Kidney tubule cell (primary cell): ENCODE measurements around the gene PEX16.
A peak's percentile ranks its signal among the peaks of the same experiment; 100 is the strongest.

Experiments used
- DNase-seq: peaks from one replicate; pipeline ENCODE4 v3.0.0-alpha.2; 2018; ENCODE audit warnings: low spot score

The PEX16 gene

DNA sequence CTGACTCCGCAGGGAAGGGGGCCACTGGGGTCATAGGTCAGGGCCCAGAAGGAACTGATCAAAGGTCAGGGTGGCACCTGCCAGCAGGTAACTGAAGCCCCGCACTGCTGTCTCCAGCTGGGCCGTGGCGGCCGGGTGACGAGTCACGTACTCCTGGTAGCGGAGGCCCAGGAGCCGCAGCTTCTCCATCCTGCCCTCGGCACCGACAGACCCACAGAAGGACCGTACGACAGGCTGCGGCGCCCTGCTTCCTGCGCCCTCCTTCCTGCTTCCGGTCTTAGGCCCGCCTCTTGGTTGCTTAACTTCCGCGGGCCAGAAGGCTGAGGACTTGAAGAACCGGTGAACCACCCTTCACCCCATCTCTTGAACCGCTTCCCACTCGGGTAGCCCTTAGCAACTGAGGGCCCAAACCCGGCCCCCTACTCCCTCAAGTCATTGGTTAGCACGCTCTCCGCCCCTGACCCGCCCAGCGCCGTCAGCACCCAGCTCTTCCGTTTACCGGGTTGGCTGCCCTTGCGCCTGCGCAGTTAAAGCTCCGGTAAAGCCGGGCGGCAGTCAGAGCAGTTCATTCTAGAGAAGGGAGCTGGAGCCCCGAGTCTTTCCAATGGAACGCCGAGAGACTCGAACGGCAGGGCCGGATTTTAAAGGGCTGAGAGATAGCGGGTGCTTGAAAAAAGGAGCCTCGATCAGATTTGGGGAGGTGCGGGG is at the start of gene PEX16:
Gene PEX16, minus strand, starts transcription at position 255 of the 708 bp plus-strand sequence. Its CDS starts 66 bp downstream, at position 189.
- DNase-seq = peak; percentile 99

GRCh38 chr11:45964911-45965389 is 47.3 kb upstream of the PEX16 start:
- peak; percentile 77 for DNase-seq

- no peak for DNase-seq
Measured at GRCh38 chr11:45961751-45962240, 44.1 kb upstream of the PEX16 start.

GRCh38 chr11:45960387-45961095 is 42.9 kb upstream of the PEX16 start:
- no peak for DNase-seq

GRCh38 chr11:45959851-45960250 is 42.2 kb upstream of the PEX16 start:
- no peak for DNase-seq

GRCh38 chr11:45949992-45950407 is 32.3 kb upstream of the PEX16 start:
- no peak for DNase-seq

DNA sequence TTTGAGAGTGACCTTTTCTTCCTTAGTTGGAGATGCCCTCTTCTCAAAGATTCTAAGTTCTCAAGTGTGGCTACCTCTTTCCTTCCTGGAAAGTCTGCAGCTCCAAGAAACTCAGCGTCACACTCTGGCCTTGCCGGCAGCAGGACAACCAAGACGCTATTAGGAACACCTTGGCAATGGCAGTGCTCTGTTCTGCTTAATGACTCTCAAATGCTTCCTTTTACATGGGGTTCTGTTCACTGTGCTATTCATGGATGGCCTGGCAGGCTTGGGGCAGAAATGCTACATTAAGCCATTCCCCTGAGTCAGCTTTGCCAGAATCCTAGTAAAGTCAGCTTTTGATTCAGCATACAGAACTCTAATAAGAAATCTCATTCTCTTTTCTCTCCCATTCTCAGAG is 30.7 kb upstream of the PEX16 start:
- DNase-seq = peak; percentile 36

DNA sequence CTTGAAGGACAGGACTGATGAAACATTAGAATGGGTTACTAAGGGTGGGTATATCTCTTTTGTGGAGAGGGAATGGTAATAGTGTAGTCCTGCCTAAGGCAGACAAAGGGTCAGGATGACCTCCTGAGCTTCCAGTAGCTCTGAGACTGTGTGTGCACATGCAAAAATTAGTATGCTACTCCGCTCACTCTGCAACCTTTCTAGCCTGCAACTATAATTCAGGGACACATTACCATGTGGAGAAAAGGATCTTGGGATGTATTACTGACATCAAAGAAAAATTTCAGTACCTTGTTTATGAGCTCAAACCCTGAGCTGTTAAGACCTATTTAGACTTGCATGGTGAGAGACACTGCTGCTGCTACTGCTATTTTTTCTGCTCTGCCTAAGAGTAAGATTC is 30.2 kb upstream of the PEX16 start:
- DNase-seq = no peak

DNA sequence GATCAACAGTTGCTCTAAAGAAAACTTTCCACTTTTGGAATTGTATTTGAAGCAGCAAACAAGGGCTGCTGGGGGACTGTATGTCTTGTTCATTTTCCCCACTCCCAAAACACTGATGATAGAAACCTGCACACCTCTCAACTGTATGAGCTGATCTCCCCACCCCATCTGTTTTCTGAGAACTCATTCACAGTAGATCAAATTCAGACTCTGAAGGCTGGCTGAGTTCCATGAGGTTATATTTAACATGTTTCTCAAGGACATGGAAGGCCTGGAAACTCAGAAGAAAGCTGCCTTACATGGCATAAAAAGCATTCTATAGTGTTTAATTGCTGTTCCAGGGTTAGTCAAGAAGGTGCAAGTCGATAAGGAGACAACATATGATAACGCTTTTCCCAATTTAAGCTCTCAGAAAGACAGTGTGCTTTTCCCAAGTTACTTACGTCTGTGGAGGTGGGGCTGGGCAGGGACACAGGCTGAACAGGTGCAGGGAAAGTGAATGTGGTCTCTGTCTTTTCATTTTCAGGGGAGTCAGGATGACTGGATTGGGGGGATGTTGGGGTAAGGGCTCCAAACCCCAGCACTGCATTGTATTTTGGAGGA is 27.8 kb upstream of the PEX16 start:
- no peak for DNase-seq

DNA sequence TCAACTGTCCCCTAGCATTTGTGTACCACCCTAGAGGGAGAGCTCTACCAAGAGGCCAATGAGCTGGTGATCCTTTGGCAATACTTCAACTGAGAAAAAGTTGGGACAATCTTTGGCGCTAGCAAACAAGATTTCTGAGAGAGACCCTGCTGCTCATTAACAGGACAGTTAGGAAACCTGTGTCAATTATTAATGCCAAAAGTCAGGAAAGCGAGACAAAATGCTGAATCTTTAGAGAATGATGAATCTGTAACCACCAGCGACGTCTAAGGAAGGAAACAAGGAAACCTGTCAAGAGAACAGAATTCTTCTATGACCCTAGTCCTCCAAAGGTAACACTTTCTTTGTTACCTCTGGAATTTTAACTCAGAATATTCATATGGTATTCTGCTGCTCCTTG is 24.7 kb upstream of the PEX16 start:
- DNase-seq = peak; percentile 77

GRCh38 chr11:45941285-45941684 is 23.6 kb upstream of the PEX16 start:
- DNase-seq = no peak

- peak; percentile 19 for DNase-seq
Measured at GRCh38 chr11:45939836-45940235, 22.2 kb upstream of the PEX16 start.

- no peak for DNase-seq
Measured at GRCh38 chr11:45937916-45938315, 20.2 kb upstream of the PEX16 start.

DNA sequence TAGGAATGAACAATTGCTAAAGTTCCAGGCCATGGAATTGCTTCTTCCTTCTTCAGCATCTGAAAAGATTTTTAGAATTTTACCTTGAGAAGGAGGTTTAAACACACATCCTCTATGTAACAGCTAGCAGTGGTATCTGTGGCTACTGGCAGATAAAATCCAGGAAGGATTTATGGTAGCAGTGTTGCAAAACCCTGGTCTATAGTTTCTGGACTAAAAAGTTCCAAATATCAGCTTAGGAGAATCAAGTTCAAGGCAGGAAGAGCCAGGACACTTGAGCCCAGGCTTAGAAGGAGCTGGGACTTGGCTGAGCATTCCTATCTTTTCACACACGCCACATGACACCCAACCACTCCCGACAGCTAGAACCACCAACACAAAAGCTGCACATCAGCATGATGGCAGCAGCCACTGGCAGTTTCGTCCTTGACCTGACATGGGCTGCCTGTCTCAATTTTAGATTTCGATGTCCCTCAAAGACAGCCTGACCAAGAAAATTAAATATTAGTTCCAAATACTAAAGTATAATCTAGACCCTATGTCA is 18.9 kb upstream of the PEX16 start:
- no peak for DNase-seq

DNA sequence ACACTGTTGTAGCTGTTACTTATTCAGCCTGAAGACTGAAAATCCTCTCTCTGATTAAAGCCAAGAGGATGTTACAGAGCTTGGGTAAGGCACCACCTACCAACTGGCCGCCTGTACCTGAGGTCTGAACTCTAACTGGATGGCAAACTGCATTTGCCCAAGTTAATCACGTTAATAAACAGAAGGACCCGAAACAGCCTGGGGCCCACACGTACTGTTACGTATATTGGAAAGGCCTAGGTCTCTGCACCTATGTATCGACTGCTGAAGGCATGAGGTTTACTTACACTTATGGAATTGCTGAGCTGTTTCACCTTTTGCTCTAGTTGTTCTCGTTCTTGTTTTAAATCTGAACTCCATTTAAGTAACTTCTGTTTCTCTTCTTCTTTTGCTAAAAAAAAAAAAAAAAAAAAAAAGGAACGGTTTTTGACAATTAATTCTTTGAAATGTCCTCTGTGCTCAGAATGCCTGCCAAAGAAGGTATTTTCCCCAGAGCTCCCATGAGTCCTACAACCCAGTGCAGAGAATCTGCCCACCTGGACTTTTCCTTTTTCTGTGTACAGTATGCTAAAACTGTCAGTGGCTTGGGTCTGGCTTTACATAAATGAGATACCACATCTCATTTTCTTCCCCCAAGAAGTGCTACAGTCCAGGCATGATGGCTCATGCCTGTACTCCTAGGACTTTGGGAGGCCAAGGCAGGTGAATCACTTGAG is 17.8 kb upstream of the PEX16 start:
- DNase-seq = no peak

DNA sequence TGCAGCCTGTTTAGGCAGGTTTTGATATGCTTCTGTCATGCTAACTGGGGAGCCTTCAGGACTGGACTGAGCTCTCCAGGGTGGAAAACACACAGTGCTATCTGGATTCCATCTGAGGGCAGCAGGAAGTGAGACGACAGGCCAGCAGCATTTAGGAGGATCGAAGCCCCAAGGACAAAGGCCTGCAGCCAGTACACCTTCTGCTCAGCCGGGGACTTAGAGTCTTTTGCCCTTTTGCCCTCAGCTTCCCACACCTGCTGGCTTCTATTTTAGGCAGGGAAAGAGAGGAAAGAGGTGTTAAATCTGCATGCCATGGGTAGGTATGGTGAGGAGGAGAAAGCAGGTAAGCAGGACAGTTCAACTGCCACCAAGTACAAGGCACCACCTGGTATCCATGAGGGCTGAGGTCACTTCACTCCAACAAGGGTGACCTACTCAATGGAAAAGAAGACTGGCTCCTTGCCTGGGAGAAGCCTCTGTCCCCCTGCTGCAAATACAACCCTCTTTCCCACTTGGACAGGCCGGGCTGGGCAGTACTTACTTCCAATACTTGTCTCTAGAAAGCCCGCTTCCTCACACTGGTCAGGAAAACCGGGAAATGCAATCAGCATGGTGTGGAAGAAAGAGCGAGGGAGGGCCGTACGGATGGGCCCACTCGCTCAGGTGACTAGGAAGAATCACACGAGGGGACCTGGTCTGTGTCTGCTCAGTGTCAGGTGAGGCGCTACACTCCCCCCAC is 17.1 kb upstream of the PEX16 start:
- no peak for DNase-seq

DNA sequence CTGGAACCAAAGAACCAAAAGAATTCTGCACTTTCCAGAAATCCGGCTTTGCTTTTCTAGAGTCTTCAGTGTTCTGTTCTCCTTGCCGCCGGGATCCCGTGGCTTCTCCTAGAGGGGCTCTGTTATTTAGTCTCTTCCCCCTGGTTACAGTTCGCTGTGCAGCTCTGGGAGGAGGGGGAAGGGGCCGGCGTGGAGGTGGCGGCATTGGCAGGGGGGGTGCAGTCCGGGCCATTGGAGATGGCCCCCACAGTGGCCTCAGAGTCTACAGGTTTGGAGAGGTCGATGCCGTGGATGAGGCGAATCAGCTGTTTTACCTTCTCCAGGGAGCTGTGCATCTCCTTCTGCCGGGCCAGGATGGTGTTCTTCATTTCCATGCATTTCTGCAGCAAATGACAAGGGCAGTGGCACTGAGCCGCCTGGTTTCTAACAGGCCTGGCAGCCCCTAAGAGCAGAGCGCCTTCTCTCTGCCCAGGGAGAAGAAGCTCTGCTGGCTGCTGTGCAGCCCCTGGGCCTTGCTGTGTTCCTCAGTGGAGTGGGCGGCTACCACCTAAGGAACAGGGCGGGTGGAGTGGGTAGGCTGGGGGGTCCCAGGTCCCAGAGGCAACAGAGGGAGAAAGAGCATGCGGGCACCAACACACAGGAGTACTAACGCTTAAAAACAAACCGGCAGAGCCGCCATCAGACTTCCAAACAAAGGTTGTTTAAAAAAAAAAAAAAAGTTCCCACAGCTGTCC is 16.3 kb upstream of the PEX16 start:
- DNase-seq = no peak

DNA sequence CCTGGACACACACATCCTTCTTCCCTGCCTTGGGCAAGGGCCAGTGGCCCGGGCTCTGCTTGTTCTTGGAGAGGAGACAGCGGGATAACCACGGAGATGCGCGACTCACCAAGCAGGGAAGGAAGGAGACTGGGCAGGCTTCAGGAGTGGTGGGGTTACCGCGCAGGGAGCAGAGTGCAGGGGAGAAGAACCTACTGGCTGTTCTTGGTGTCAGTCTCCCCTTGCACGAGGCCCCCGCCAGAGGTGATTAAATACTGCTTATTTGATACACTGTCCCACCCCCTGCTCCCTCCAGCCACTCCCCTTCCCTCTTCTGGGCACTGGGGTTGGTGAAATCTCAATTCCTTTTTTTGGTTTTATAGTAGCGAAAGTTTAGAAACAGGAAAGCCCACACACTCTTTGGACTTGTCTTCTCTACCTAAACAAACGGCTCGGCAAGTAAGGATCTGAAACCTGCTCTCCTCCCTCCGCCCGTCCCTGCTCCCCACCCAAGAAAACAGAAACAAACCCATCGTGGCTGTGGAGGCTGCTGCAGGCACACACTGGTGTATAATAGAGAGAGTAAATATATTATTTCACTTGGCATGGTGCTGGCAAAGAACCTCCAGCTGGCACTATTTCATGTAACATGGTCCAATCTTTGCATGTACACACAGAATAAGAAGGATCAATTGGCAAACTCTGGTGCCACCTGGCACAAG is 15.6 kb upstream of the PEX16 start:
- peak; percentile 60 for DNase-seq

DNA sequence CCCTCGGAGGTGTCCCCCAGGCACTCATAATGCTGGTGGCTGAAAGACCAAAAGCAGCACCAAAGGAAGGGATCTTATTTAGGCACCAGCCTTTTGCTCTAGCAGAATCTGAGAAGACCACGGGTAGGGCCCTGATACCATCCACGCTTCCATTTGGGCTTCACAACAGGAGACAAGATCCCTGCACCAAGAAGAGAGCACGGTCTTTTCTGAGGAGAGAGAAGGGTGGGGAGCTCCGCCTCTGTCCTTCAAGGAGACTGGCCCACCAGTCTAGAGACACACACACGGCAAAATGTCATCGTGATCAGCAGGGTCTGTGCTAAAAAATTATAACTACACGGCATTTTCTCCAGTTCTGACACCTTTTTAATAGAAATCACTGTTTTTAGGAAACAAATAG is 14.5 kb upstream of the PEX16 start:
- DNase-seq = no peak

DNA sequence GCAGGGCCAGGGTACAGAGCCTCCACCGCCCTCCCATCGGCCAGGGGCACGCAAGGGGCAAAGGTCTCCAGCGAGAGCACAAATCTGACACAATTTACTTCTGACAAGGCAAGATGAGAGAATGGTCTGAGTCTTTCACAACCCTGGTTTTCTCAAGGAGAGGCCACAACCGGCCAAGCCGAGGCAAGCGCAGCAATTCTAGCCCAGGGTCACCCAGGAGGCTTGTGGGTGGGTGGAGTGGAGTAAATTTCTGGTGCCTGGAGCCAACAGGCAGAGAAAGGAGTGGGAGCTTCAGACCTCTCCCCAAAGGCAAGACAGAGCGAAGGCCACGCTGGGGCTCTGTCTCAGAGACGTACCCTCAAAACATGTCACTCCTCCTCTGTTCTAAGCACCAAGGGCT is 14.1 kb upstream of the PEX16 start:
- no peak for DNase-seq
